Measurements from ENCODE around the gene VAC14.
"Not testable (repeated sequence)": the region's sequence is repeated elsewhere in the genome, so short reads cannot be mapped to it uniquely, and the experiment has no call there.

The VAC14 gene

GRCh38 chr16:70678121-70678897, 122.6 kb downstream of the VAC14 start:
- Histone ChIP-seq H3K4me1 (ENCODE audit: control insufficient read depth, insufficient read depth, low read length) (peaks cover 30% of the 10 kb centered on the region), H3K27ac (ENCODE audit: low read depth, low read length) (no peak overlapping the region), H3K27me3 (ENCODE audit: control insufficient read depth, insufficient read depth, low read length) (no peaks in the 10 kb centered on the region), H3K36me3 (ENCODE audit: control insufficient read depth, insufficient read depth, low read length) (peaks cover 33% of the 10 kb centered on the region), H3K4me3 (ENCODE audit: low read length) (no peak overlapping the region), H3K9ac (ENCODE audit: low read length) (no peak overlapping the region)

- H3K4me1 ChIP-seq (ENCODE audit: control insufficient read depth, insufficient read depth, low read length) = peaks cover 23% of the 10 kb centered on the region
- H3K36me3 ChIP-seq (ENCODE audit: control insufficient read depth, insufficient read depth, low read length) = peaks cover 39% of the 10 kb centered on the region
- no peaks in the 10 kb centered on the region for H3K27me3 ChIP-seq (ENCODE audit: control insufficient read depth, insufficient read depth, low read length)
- no peak overlapping the region for H3K27ac ChIP-seq (ENCODE audit: low read depth, low read length)
- H3K4me3 ChIP-seq (ENCODE audit: low read length) = no peak overlapping the region
- H3K9ac ChIP-seq (ENCODE audit: low read length) = no peak overlapping the region
Observed at GRCh38 chr16:70677499-70678120, 123.3 kb downstream of the VAC14 start.

DNA sequence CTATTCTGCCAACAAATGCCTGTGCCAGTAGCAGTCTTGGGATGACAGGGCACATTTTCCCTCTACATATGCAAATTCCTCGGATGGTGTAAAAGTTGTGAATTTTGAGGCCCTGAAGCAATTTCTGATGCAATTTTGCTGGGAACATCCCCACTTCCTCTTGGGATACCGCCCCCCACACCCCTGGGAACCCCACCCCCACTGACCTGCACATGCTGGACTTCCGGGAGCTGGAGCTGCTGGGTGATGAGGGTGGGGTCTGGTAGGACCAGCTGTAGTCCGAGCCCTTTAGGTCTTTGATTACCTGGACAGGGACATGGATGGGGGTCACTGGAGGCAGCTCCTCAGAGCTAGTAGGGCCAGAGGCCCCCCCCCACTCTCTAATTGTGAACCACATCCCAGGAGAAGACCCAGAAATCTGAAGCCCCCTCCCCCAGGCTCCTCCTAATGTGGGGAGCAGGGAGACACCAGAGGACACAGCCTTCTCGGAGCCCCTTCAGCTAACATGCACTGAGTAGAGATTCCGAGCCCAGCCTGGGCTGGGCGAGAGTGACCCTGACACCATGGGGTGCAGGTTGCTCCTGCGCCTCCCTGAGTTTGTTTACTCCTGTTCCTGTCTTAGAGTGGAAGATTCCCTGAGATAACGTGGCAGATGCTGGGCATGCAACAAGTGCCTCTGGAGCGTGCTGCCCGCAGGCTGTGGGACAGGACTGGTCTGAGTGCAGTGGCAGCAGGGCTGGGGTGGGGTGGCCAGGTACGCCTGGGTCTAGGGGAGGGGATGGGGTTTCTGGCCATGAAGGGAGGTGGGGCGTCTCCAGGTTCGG, 124.1 kb downstream of the VAC14 start:
- H3K36me3 ChIP-seq (ENCODE audit: control insufficient read depth, insufficient read depth, low read length) = peaks cover 39% of the 10 kb centered on the region
- H3K27ac ChIP-seq (ENCODE audit: low read depth, low read length) = no peak overlapping the region
- no peak overlapping the region for H3K9ac ChIP-seq (ENCODE audit: low read length)

GRCh38 chr16:70675851-70676513, 125.0 kb downstream of the VAC14 start:
- no peak overlapping the region for H3K27ac ChIP-seq (ENCODE audit: low read depth, low read length)
- no peaks in the 10 kb centered on the region for H3K27me3 ChIP-seq (ENCODE audit: control insufficient read depth, insufficient read depth, low read length)
- no peak overlapping the region for H3K9ac ChIP-seq (ENCODE audit: low read length)
- H3K4me1 ChIP-seq (ENCODE audit: control insufficient read depth, insufficient read depth, low read length) = peaks cover 8% of the 10 kb centered on the region
- no peak overlapping the region for H3K4me3 ChIP-seq (ENCODE audit: low read length)
- H3K36me3 ChIP-seq (ENCODE audit: control insufficient read depth, insufficient read depth, low read length) = peaks cover 39% of the 10 kb centered on the region

More for the DNA sequence above, 124.1 kb downstream of the VAC14 start:
- H3K4me1 ChIP-seq (ENCODE audit: control insufficient read depth, insufficient read depth, low read length) = peaks cover 17% of the 10 kb centered on the region
- no peaks in the 10 kb centered on the region for H3K27me3 ChIP-seq (ENCODE audit: control insufficient read depth, insufficient read depth, low read length)
- no peak overlapping the region for H3K4me3 ChIP-seq (ENCODE audit: low read length)

- no peaks in the 10 kb centered on the region for H3K4me1 ChIP-seq (ENCODE audit: control insufficient read depth, insufficient read depth, low read length)
- no peak overlapping the region for H3K27ac ChIP-seq (ENCODE audit: low read depth, low read length)
- no peak overlapping the region for H3K4me3 ChIP-seq (ENCODE audit: low read length)
- H3K36me3 ChIP-seq (ENCODE audit: control insufficient read depth, insufficient read depth, low read length) = peaks cover 38% of the 10 kb centered on the region
- H3K27me3 ChIP-seq (ENCODE audit: control insufficient read depth, insufficient read depth, low read length) = no peaks in the 10 kb centered on the region
- H3K9ac ChIP-seq (ENCODE audit: low read length) = no peak overlapping the region
Observed at GRCh38 chr16:70674221-70675014, 126.5 kb downstream of the VAC14 start.

DNA sequence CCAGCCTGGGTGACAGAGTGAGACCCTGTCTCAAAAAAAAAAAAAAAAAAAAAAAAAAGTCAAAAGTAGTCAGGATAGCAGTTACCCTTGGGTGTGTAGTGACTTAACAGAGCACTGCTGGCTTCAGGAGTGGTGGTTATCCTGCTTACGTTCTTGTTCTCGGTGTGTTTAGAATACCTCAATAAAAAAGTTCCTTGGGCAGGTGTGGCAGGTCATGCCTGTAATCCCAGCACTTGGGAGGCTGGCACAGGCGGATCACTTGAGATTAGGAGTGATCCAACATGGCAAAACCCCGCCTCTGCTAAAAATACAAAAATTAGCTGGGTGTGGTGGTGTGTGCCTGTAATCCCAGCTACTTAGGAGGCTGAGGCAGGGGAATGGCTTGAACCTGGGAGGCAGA, 130.0 kb downstream of the VAC14 start:
- peaks cover 25% of the 10 kb centered on the region for H3K36me3 ChIP-seq (ENCODE audit: control insufficient read depth, insufficient read depth, low read length)
- not testable (repeated sequence) for H3K4me1 ChIP-seq (ENCODE audit: control insufficient read depth, insufficient read depth, low read length); H3K27me3 ChIP-seq (ENCODE audit: control insufficient read depth, insufficient read depth, low read length); H3K27ac ChIP-seq (ENCODE audit: low read depth, low read length); H3K9ac ChIP-seq (ENCODE audit: low read length); H3K4me3 ChIP-seq (ENCODE audit: low read length)

DNA sequence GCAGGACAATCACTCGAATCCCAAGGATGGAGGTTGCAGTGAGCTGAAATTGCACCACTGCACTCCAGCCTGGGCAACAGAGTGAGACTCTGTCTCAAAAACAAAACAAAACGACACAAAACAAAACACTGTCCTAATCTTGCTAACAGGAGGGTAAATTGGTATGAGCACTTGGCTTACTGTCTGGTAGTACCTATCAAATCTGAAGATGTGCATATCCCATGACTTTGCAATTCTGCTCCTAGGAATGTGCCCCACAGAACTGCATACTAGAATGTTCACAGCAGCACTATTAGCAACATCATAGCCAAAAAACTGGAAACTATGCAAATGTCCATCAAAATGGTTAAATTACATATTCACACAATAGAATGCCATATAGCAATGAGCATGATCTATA, 130.8 kb downstream of the VAC14 start:
- no peak overlapping the region for H3K4me3 ChIP-seq (ENCODE audit: low read length)
- peaks cover 28% of the 10 kb centered on the region for H3K36me3 ChIP-seq (ENCODE audit: control insufficient read depth, insufficient read depth, low read length)
- no peaks in the 10 kb centered on the region for H3K27me3 ChIP-seq (ENCODE audit: control insufficient read depth, insufficient read depth, low read length)
- H3K9ac ChIP-seq (ENCODE audit: low read length) = no peak overlapping the region
- no peak overlapping the region for H3K27ac ChIP-seq (ENCODE audit: low read depth, low read length)
- H3K4me1 ChIP-seq (ENCODE audit: control insufficient read depth, insufficient read depth, low read length) = no peaks in the 10 kb centered on the region

DNA sequence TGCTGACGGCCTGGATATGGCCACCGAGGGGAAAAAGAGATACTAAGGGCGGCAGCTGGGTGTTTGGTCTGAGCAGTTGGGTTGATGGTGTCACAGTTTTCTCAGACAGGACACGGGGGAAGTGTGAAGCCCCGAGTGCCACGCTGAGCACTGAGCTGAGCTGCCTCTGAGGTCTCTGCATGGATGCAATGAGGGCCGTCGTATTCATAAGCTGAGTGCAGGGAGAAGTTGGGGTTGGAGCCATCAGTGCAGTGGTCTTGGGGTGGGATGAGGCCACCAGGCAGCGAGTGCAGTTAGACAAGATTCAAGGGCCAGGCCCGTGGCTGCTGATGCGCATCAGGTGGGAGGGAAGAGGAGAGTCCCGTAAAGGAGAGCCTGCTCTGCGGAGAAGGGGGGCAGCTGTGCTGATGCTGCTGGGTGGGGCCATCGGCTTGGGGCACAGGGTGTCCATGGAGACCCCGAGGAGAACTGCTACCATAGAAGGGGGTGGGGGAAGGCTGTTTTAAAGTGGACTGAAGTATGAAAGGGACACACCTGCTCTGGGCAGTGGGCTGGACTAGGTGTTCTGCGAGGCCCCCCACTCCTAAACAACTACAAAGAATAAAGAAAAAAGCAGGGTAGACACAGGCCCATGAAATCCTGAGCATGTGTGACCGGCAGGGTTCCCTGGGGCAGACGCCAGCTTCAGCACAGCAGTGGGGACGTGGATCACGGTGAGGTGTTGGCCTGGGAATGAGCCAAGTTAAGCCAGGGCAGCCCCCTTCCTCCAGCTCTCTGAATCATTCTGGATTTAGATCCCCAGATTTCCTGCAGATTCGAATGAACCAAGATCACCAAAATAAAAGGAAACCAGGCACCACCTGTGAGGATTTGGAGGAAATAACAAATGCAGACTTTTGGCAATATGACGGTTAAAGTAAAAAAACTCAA, 134.9 kb downstream of the VAC14 start:
- peaks cover 4% of the 10 kb centered on the region for H3K4me1 ChIP-seq (ENCODE audit: control insufficient read depth, insufficient read depth, low read length)
- H3K27ac ChIP-seq (ENCODE audit: low read depth, low read length) = no peak overlapping the region
- H3K36me3 ChIP-seq (ENCODE audit: control insufficient read depth, insufficient read depth, low read length) = peaks cover 30% of the 10 kb centered on the region

GRCh38 chr16:70665113-70665694, 135.8 kb downstream of the VAC14 start:
- Histone ChIP-seq H3K36me3 (ENCODE audit: control insufficient read depth, insufficient read depth, low read length) (peaks cover 26% of the 10 kb centered on the region), H3K9ac (ENCODE audit: low read length) (no peak overlapping the region), H3K4me3 (ENCODE audit: low read length) (no peak overlapping the region), H3K27ac (ENCODE audit: low read depth, low read length) (no peak overlapping the region), H3K27me3 (ENCODE audit: control insufficient read depth, insufficient read depth, low read length) (no peaks in the 10 kb centered on the region), H3K4me1 (ENCODE audit: control insufficient read depth, insufficient read depth, low read length) (peaks cover 4% of the 10 kb centered on the region)

More for the DNA sequence above, 134.9 kb downstream of the VAC14 start:
- Histone ChIP-seq H3K4me3 (ENCODE audit: low read length) (no peak overlapping the region), H3K9ac (ENCODE audit: low read length) (no peak overlapping the region), H3K27me3 (ENCODE audit: control insufficient read depth, insufficient read depth, low read length) (no peaks in the 10 kb centered on the region)

DNA sequence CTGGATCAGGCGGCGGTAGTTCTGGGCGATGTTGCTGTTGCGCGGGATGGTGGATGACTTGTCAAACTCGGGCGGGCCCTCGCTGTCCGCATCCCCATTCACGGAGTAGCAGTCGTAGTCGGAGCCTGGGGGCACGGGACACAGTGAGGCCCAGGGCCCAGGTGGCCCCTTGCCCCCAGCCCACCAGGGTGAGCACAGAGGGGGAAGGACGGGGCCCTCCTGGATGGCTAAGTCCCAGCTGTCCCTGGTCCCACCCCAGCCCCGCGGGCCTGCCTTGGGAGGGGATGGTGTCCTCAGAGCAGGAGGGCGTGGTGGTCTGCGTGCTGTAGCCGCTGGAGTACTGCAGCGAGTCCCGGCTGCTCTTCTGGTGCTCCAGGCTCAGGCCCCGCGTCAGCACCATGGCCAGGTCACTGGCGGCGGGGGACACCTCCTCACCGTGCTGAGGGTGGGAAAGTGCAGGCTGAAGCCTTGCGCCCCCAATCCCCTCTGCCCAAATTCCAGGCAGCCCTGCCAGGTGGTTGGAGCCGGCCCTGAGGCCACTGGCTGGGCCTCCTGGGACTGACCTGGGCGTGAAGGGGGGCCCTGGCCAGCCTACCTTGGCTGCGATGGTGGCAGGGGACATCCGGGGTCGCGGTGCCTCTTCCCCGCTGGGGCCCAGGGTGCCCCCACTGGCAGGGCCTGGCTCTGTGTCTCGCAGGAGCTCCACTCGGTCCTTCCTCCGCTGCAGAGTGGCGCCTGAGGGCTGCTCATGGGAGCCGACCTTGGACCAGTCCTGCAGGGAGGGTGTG, 136.4 kb downstream of the VAC14 start:
- H3K27ac ChIP-seq (ENCODE audit: low read depth, low read length) = no peak overlapping the region
- peaks cover 26% of the 10 kb centered on the region for H3K36me3 ChIP-seq (ENCODE audit: control insufficient read depth, insufficient read depth, low read length)

More for the DNA sequence above, 136.4 kb downstream of the VAC14 start:
- Histone ChIP-seq H3K4me1 (ENCODE audit: control insufficient read depth, insufficient read depth, low read length) (peaks cover 4% of the 10 kb centered on the region), H3K27me3 (ENCODE audit: control insufficient read depth, insufficient read depth, low read length) (no peaks in the 10 kb centered on the region), H3K4me3 (ENCODE audit: low read length) (no peak overlapping the region), H3K9ac (ENCODE audit: low read length) (no peak overlapping the region)

Measured in rectal smooth muscle tissue (tissue), 1 donor.